HepG2 (cell line): ENCODE data around the gene HOXA5. TPM values are rescaled to one million over a fixed set of nuclear protein-coding genes. Genes with fewer than 3 reads are reported as not detected.
A peak's percentile ranks its signal among the peaks of the same experiment; 100 is the strongest.

ENCODE experiments used
- BCL6 ChIP-seq: IDR thresholded peaks from 2 replicates; pipeline ENCODE4 v1.6.1; 2016; ENCODE audit warnings: missing genetic modification reagents, missing compliant biosample characterization
- BHLHE40 ChIP-seq: IDR thresholded peaks from 2 replicates; pipeline ENCODE4 v1.6.1; 2011; ENCODE audit warnings: low read length, improper control_type of control experiment
- FOXA1 ChIP-seq, 2 experiments: fragments of 450-650 bp in 1 of 2; sonication (generic) in 1 of 2; formaldehyde crosslinking in 1 of 2; IDR thresholded peaks; 2 replicates each; pipeline versions ENCODE4 v1.4.0 to v1.6.1; 2016 to 2020; ENCODE audit warnings: missing genetic modification reagents in 1 of 2
- KAT2B ChIP-seq: fragments of 150-350 bp; IDR thresholded peaks from 2 replicates; pipeline ENCODE4 v1.6.1; 2014; ENCODE audit warnings: low read depth, low read length, borderline replicate concordance
- KDM6A ChIP-seq: IDR thresholded peaks from 2 replicates; pipeline ENCODE4 v1.6.1; 2016; ENCODE audit warnings: low read depth
- KLF15 ChIP-seq: sonication (generic); formaldehyde crosslinking; IDR thresholded peaks from 2 replicates; pipeline ENCODE4 v1.8.1; 2023; ENCODE audit warnings: borderline replicate concordance, mild to moderate bottlenecking, inconsistent platforms, missing genetic modification reagents, mixed read lengths
- MTF2 ChIP-seq: sonication (generic); formaldehyde crosslinking; IDR thresholded peaks from 2 replicates; pipeline ENCODE4 v1.5.0; 2020; ENCODE audit warnings: missing genetic modification reagents, borderline replicate concordance
- PCBP1 ChIP-seq: fragments of 200-400 bp; formaldehyde crosslinking; IDR thresholded peaks from 2 replicates; pipeline ENCODE4 v1.6.1; 2017; ENCODE audit warnings: mild to moderate bottlenecking, low read depth, low read length, borderline replicate concordance
- RAD51 ChIP-seq: fragments of 450-650 bp; IDR thresholded peaks from 2 replicates; pipeline ENCODE4 v1.6.1; 2016; ENCODE audit warnings: borderline replicate concordance
- SRSF9 ChIP-seq: fragments of 200-400 bp; formaldehyde crosslinking; IDR thresholded peaks from 2 replicates; pipeline ENCODE4 v1.6.1; 2018; ENCODE audit warnings: borderline replicate concordance, mild to moderate bottlenecking, low read depth, low read length; ENCODE audit not compliant: insufficient read depth, poor library complexity, severe bottlenecking
- ZBTB21 ChIP-seq: sonication (generic); formaldehyde crosslinking; IDR thresholded peaks from 2 replicates; pipeline ENCODE4 v1.4.0; 2020; ENCODE audit warnings: missing genetic modification reagents
- ZBTB33 ChIP-seq: sonication (generic); formaldehyde crosslinking; IDR thresholded peaks from 2 replicates; pipeline ENCODE4 v1.4.0; 2020; ENCODE audit warnings: missing genetic modification reagents
- ZNF138 ChIP-seq: sonication (generic); formaldehyde crosslinking; IDR thresholded peaks from 2 replicates; pipeline ENCODE4 v1.5.0; 2020; ENCODE audit warnings: mild to moderate bottlenecking, low read depth, missing genetic modification reagents
- ZNF280D ChIP-seq: sonication (generic); formaldehyde crosslinking; IDR thresholded peaks from 2 replicates; pipeline ENCODE4 v1.5.1; 2020; ENCODE audit warnings: mild to moderate bottlenecking, missing genetic modification reagents
- ZNF326 ChIP-seq: sonication (generic); formaldehyde crosslinking; IDR thresholded peaks from 2 replicates; pipeline ENCODE4 v1.4.0; 2020; ENCODE audit warnings: missing genetic modification reagents, borderline replicate concordance
- ZNF432 ChIP-seq: sonication (generic); formaldehyde crosslinking; IDR thresholded peaks from 2 replicates; pipeline ENCODE4 v1.5.0; 2020; ENCODE audit warnings: missing genetic modification reagents, mild to moderate bottlenecking, borderline replicate concordance
- ZNF816 ChIP-seq: sonication (generic); formaldehyde crosslinking; IDR thresholded peaks from 2 replicates; pipeline ENCODE4 v1.8.0; 2022; ENCODE audit warnings: missing genetic modification reagents, mild to moderate bottlenecking, borderline replicate concordance
- ZNF841 ChIP-seq: sonication (generic); formaldehyde crosslinking; IDR thresholded peaks from 2 replicates; pipeline ENCODE4 v1.8.1; 2023; ENCODE audit warnings: missing genetic modification reagents, borderline replicate concordance
- ZNF850 ChIP-seq: sonication (generic); formaldehyde crosslinking; conservative IDR thresholded peaks from 2 replicates; pipeline ENCODE4 v1.9.0; 2021; ENCODE audit warnings: mild to moderate bottlenecking, missing genetic modification reagents
- ZSCAN29 ChIP-seq: sonication (generic); formaldehyde crosslinking; conservative IDR thresholded peaks from 2 replicates; pipeline ENCODE4 v1.4.0; 2020; ENCODE audit warnings: mild to moderate bottlenecking, missing genetic modification reagents
- ZZZ3 ChIP-seq: sonication (generic); formaldehyde crosslinking; IDR thresholded peaks from 2 replicates; pipeline ENCODE4 v1.4.0; 2020; ENCODE audit warnings: missing genetic modification reagents, mild to moderate bottlenecking, borderline replicate concordance
- polyA plus RNA-seq, 8 experiments: library from polyadenylated mRNA; depleted of rRNA in 3 of 8; stranded (reverse) in 7 of 8; unstranded in 1 of 8; fragments of >200 nt; fragmentation: Illumina TruSeq in 4 of 8; extraction: Trizol in 4 of 8; gene quantifications; 2 replicates each; pipeline versions ENCODE4 v1.2.1 to v1.2.3, GENCODE V29; 2011 to 2016; ENCODE audit warnings: low read depth in 4 of 8, missing spikeins in 1 of 8, mixed read lengths in 1 of 8; ENCODE audit not compliant: insufficient read depth in 1 of 8
- total RNA-seq, 5 experiments: library from RNA; depleted of rRNA; stranded (reverse); fragments of >200 nt; fragmentation: Illumina TruSeq; extraction: Trizol; gene quantifications; 2 replicates each; pipeline ENCODE4 v1.2.3, GENCODE V29; 2016; ENCODE audit warnings: low read depth in 1 of 5
- TF ChIP-seq, protein P1 (sequence below): sonication (generic); formaldehyde crosslinking; IDR thresholded peaks from 2 replicates; pipeline ENCODE4 v1.4.0; 2020; ENCODE audit warnings: missing genetic modification reagents, borderline replicate concordance

The HOXA5 gene
- total and polyA plus RNA-seq, 2 of the 13 experiments (the other 11 are each of a cell fraction or from before 2014, with no cell fraction given): 3.2 to 3.6 TPM

GRCh38 chr7:27150568-27151340, 7.3 kb upstream of the HOXA5 start (continued):
- TF ChIP-seq ZNF138 (CRISPR knock-in tag): no peak
- TF ChIP-seq KDM6A (CRISPR knock-in tag): no peak
- no peak for TF ChIP-seq ZNF841 (CRISPR knock-in tag)
- TF ChIP-seq ZSCAN29 (CRISPR knock-in tag): 0 out of 2 replicates have a peak, but pooled peaks have one; percentile 52
- no peak for TF ChIP-seq ZNF326 (CRISPR knock-in tag)
- TF ChIP-seq ZNF850 (CRISPR knock-in tag): no peak
- no peak for TF ChIP-seq KLF15 (CRISPR knock-in tag)
- TF ChIP-seq, protein P1, sequence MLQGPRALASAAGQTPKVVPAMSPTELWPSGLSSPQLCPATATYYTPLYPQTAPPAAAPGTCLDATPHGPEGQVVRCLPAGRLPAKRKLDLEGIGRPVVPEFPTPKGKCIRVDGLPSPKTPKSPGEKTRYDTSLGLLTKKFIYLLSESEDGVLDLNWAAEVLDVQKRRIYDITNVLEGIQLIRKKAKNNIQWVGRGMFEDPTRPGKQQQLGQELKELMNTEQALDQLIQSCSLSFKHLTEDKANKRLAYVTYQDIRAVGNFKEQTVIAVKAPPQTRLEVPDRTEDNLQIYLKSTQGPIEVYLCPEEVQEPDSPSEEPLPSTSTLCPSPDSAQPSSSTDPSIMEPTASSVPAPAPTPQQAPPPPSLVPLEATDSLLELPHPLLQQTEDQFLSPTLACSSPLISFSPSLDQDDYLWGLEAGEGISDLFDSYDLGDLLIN (CRISPR knock-in tag): no peak
- no peak for TF ChIP-seq ZNF816 (CRISPR knock-in tag)
- TF ChIP-seq KAT2B: no peak
- no peak for TF ChIP-seq BCL6 (CRISPR knock-in tag)
- no peak for TF ChIP-seq ZNF432 (CRISPR knock-in tag)
- TF ChIP-seq SRSF9: no peak
- no peak for TF ChIP-seq MTF2 (CRISPR knock-in tag)
- TF ChIP-seq ZBTB21 (CRISPR knock-in tag): no peak
- peak; percentile 63 for TF ChIP-seq BHLHE40
- TF ChIP-seq FOXA1 (IDR thresholded peaks at IDR 0.05): no peak
- no peak for TF ChIP-seq FOXA1 (CRISPR knock-in tag; IDR thresholded peaks at IDR 0.05)
- TF ChIP-seq PCBP1: no peak
- TF ChIP-seq ZZZ3 (CRISPR knock-in tag): 0 out of 2 replicates have a peak, but pooled peaks have one; percentile 69
- peak; percentile 62; the same call in 1 of the 2 replicates for TF ChIP-seq ZNF280D (CRISPR knock-in tag)
- 0 out of 2 replicates have a peak, but pooled peaks have one; percentile 15 for TF ChIP-seq ZBTB33 (CRISPR knock-in tag)
- TF ChIP-seq RAD51: no peak
